Liver (tissue), 9 donors: Measurements from ENCODE around the gene BSN. TPM values are rescaled to one million over a fixed set of nuclear protein-coding genes. Genes with fewer than 3 reads are reported as not detected.

Experiments used
- DNase-seq: peaks from one replicate; pipeline ENCODE4 v3.0.0-alpha.2; 2017; ENCODE audit warnings: low spot score
- H3K27ac ChIP-seq, 2 donors: one replicate each; pipeline ENCODE4 v1.7.0; 2013; ENCODE audit warnings: inconsistent platforms in 2 of 2, low read length in 2 of 2, control low read depth in 1 of 2, low read depth in 1 of 2, mild to moderate bottlenecking in 1 of 2
- H3K27me3 ChIP-seq, 4 donors: one replicate each; pipeline versions ENCODE4 v1.6.1 to v1.7.0; 2013; ENCODE audit warnings: low read length in 3 of 4, inconsistent platforms in 1 of 4, mild to moderate bottlenecking in 1 of 4, moderate library complexity in 1 of 4; ENCODE audit not compliant: control insufficient read depth in 4 of 4, insufficient read depth in 4 of 4
- H3K36me3 ChIP-seq, 4 donors: one replicate each; pipeline versions ENCODE4 v1.6.1 to v1.7.0; 2013; ENCODE audit warnings: low read length in 3 of 4, mild to moderate bottlenecking in 3 of 4, low read depth in 1 of 4, moderate library complexity in 1 of 4; ENCODE audit not compliant: control insufficient read depth in 4 of 4, insufficient read depth in 3 of 4
- H3K4me1 ChIP-seq, 4 donors: one replicate each; pipeline versions ENCODE4 v1.6.1 to v1.7.0; 2013; ENCODE audit warnings: low read length in 3 of 4, mild to moderate bottlenecking in 3 of 4, moderate library complexity in 1 of 4; ENCODE audit not compliant: control insufficient read depth in 4 of 4, insufficient read depth in 4 of 4
- H3K4me3 ChIP-seq, 3 donors: one replicate each; pipeline versions ENCODE4 v1.6.1 to v1.7.0; 2013; ENCODE audit warnings: low read length in 3 of 3, control low read depth in 1 of 3, low read depth in 1 of 3, mild to moderate bottlenecking in 1 of 3
- H3K9ac ChIP-seq, 2 donors: one replicate each; pipeline ENCODE4 v1.7.0; 2013; ENCODE audit warnings: low read length in 2 of 2, mild to moderate bottlenecking in 2 of 2, moderate library complexity in 2 of 2, control low read depth in 1 of 2, low read depth in 1 of 2
- H3K9me3 ChIP-seq, 4 donors: one replicate each; pipeline versions ENCODE4 v1.6.1 to v1.7.0; 2013; ENCODE audit warnings: low read length in 3 of 4; ENCODE audit not compliant: control insufficient read depth in 4 of 4
- FOXA1 ChIP-seq: IDR thresholded peaks from 2 replicates; pipeline ENCODE4 v1.6.1; 2016; ENCODE audit warnings: antibody characterized with exemption
- FOXA2 ChIP-seq: IDR thresholded peaks from 2 replicates; pipeline ENCODE4 v1.6.1; 2016; ENCODE audit warnings: antibody characterized with exemption
- GABPA ChIP-seq, 2 donors: IDR thresholded peaks in 1 of 2; conservative IDR thresholded peaks in 1 of 2; 2 replicates each; pipeline ENCODE4 v1.6.1; 2016; ENCODE audit warnings: antibody characterized with exemption in 2 of 2, mild to moderate bottlenecking in 1 of 2, moderate library complexity in 1 of 2
- HNF4A ChIP-seq, 2 donors: conservative IDR thresholded peaks; 2 replicates each; pipeline ENCODE4 v1.6.1; 2016; ENCODE audit warnings: antibody characterized with exemption in 2 of 2, mild to moderate bottlenecking in 2 of 2
- HNF4G ChIP-seq: IDR thresholded peaks from 2 replicates; pipeline ENCODE4 v1.6.1; 2016; ENCODE audit warnings: antibody characterized with exemption
- JUND ChIP-seq, 2 donors: IDR thresholded peaks; 2 replicates each; pipeline ENCODE4 v1.6.1; 2016; ENCODE audit warnings: antibody characterized with exemption in 2 of 2
- NR2F2 ChIP-seq: IDR thresholded peaks from 2 replicates; pipeline ENCODE4 v1.6.1; 2016; ENCODE audit warnings: antibody characterized with exemption
- RAD21 ChIP-seq, 2 donors: IDR thresholded peaks; 2 replicates each; pipeline ENCODE4 v1.6.1; 2016; ENCODE audit warnings: antibody characterized with exemption in 2 of 2, mild to moderate bottlenecking in 2 of 2
- RXRA ChIP-seq, 2 donors: IDR thresholded peaks; 2 replicates each; pipeline ENCODE4 v1.6.1; 2017 to 2018; ENCODE audit warnings: antibody characterized with exemption in 2 of 2, mild to moderate bottlenecking in 1 of 2
- SP1 ChIP-seq: IDR thresholded peaks from 2 replicates; pipeline ENCODE4 v1.6.1; 2018; ENCODE audit warnings: antibody characterized with exemption, mild to moderate bottlenecking
- TAF1 ChIP-seq: conservative IDR thresholded peaks from 2 replicates; pipeline ENCODE4 v1.6.1; 2016; ENCODE audit warnings: antibody characterized with exemption, mild to moderate bottlenecking
- YY1 ChIP-seq: IDR thresholded peaks from 2 replicates; pipeline ENCODE4 v1.6.1; 2016; ENCODE audit warnings: antibody characterized with exemption, mild to moderate bottlenecking
- WGBS: extraction: QIAGEN DNeasy Blood & Tissue Kit; methylation state at CpG from one replicate; pipeline ENCODE4 v1.1.7; 2013; 5-methylcytosine and 5-hydroxymethylcytosine counted together
- polyA plus RNA-seq, 2 donors: library from polyadenylated mRNA; stranded (reverse) in 1 of 2; unstranded in 1 of 2; fragments of 200-250 nt in 1 of 2; fragments of >200 nt in 1 of 2; fragmentation: Nextera tagmentation in 1 of 2; extraction: Ambion mirVana in 1 of 2; gene quantifications; one replicate each; pipeline versions ENCODE4 v1.2.1 to v1.2.3, GENCODE V29; 2013 to 2015
- total RNA-seq, 2 donors: library from RNA; depleted of rRNA; stranded (reverse); fragments of >200 nt; gene quantifications; one replicate each; pipeline ENCODE4 v1.2.3, GENCODE V29; 2014
- TF ChIP-seq, protein P1 (sequence below): fragments of 150-350 bp; IDR thresholded peaks from 2 replicates; pipeline ENCODE4 v1.5.1; 2017; ENCODE audit warnings: improper control_type of control experiment, low read depth, low read length; ENCODE audit not compliant: missing input control
- TF ChIP-seq, protein P2 (sequence below): IDR thresholded peaks from 2 replicates; pipeline ENCODE4 v1.6.1; 2016; ENCODE audit warnings: antibody characterized with exemption
- TF ChIP-seq, protein P3 (sequence below): IDR thresholded peaks from 2 replicates; pipeline ENCODE4 v1.6.1; 2016; ENCODE audit warnings: antibody characterized with exemption
- TF ChIP-seq, protein P4 (sequence below): IDR thresholded peaks from 2 replicates; pipeline ENCODE4 v1.6.1; 2016; ENCODE audit warnings: antibody characterized with exemption
- donor health status: healthy.
- donor health status: healthy.
- donor health status: healthy.
- donor health status: healthy.
- donor health status: healthy.

Gene BSN
- total and polyA plus RNA-seq, 4 donors: 0.32 to 0.67 (median 0.40) TPM

DNA sequence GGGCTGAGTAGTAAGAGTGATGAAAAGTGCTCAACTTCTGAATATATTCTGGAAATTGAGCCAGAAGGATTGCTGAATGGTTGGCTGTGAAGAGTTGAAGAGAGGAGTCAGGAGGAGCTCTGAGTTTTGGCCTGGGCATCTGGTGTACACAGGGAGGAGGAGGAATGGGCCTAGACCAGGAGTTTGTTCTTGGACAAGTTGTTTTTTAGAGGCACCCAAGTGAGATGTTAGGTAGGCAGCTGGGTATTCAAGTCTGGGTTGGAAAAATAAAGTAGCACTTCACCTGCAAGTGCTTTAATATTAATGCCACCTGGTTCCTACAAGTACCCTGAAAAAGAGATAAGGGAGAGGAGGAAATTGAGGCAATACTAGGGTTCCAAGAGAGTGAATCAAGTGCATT lies 14.7 kb downstream of the BSN start:
- H3K4me3 ChIP-seq: no peak overlapping the region
- TF ChIP-seq FOXA1: no peak
- no peak for TF ChIP-seq NR2F2
- no peak for TF ChIP-seq SP1
- TF ChIP-seq HNF4A (conservative IDR thresholded peaks at IDR 0.05): no peak
- TF ChIP-seq, protein P1, sequence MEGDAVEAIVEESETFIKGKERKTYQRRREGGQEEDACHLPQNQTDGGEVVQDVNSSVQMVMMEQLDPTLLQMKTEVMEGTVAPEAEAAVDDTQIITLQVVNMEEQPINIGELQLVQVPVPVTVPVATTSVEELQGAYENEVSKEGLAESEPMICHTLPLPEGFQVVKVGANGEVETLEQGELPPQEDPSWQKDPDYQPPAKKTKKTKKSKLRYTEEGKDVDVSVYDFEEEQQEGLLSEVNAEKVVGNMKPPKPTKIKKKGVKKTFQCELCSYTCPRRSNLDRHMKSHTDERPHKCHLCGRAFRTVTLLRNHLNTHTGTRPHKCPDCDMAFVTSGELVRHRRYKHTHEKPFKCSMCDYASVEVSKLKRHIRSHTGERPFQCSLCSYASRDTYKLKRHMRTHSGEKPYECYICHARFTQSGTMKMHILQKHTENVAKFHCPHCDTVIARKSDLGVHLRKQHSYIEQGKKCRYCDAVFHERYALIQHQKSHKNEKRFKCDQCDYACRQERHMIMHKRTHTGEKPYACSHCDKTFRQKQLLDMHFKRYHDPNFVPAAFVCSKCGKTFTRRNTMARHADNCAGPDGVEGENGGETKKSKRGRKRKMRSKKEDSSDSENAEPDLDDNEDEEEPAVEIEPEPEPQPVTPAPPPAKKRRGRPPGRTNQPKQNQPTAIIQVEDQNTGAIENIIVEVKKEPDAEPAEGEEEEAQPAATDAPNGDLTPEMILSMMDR: no peak
- no peak for TF ChIP-seq GABPA (IDR thresholded peaks at IDR 0.05 in 1 of 2, conservative IDR thresholded peaks at IDR 0.05 in 1 of 2)
- TF ChIP-seq, protein P2, sequence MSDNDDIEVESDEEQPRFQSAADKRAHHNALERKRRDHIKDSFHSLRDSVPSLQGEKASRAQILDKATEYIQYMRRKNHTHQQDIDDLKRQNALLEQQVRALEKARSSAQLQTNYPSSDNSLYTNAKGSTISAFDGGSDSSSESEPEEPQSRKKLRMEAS: no peak
- no peak for TF ChIP-seq TAF1
- TF ChIP-seq, protein P3, sequence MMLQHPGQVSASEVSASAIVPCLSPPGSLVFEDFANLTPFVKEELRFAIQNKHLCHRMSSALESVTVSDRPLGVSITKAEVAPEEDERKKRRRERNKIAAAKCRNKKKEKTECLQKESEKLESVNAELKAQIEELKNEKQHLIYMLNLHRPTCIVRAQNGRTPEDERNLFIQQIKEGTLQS: no peak
- TF ChIP-seq YY1: no peak
- no peak for TF ChIP-seq RAD21 (IDR thresholded peaks at IDR 0.05)
- no peak for TF ChIP-seq RXRA (IDR thresholded peaks at IDR 0.05)
- TF ChIP-seq HNF4G: no peak
- TF ChIP-seq JUND (IDR thresholded peaks at IDR 0.05): no peak
- TF ChIP-seq, protein P4, sequence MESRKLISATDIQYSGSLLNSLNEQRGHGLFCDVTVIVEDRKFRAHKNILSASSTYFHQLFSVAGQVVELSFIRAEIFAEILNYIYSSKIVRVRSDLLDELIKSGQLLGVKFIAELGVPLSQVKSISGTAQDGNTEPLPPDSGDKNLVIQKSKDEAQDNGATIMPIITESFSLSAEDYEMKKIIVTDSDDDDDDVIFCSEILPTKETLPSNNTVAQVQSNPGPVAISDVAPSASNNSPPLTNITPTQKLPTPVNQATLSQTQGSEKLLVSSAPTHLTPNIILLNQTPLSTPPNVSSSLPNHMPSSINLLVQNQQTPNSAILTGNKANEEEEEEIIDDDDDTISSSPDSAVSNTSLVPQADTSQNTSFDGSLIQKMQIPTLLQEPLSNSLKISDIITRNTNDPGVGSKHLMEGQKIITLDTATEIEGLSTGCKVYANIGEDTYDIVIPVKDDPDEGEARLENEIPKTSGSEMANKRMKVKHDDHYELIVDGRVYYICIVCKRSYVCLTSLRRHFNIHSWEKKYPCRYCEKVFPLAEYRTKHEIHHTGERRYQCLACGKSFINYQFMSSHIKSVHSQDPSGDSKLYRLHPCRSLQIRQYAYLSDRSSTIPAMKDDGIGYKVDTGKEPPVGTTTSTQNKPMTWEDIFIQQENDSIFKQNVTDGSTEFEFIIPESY: no peak
- TF ChIP-seq FOXA2: no peak
- DNase-seq: no peak

DNA sequence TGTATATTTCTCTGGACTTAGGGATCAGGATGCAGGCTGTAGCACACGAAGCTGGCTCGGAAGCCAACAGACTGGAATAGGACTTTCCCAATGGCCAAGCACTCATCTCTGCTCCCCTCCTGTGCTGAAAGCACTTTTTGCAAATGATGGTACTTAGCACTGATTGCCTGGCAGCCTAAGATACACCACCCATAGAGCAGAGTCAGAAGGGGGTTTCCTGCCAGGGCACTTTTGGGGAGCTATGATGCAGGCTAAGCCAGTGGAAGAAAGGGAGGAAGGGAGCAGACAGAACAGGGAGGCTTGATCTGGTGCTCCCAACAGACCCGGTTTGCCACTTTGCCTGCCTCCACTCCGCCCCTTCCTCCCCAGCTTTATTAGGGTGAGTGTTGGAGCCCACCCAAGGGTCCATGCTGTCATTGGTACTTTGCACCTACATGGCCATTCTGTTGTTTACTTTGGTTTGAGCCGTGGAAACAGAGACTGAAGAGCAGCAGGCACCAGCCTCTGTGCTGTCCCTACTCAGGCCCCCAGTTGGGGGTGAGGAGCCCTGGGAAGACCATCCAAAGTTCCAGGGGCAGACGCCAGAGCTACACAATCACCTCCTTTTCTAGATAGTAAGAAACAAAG lies 15.9 kb downstream of the BSN start:
- H3K27ac ChIP-seq: no peak overlapping the region
- DNase-seq: no peak
- peaks cover 2 to 9% (median 6%) of the 10 kb centered on the region in 4 donors for H3K4me1 ChIP-seq
- no peaks in the 10 kb centered on the region for H3K36me3 ChIP-seq
- 62% methylated on average over 6 of the region's 6 CpGs for WGBS
- no peak overlapping the region for H3K4me3 ChIP-seq
- no peak overlapping the region for H3K9ac ChIP-seq
- H3K9me3 ChIP-seq: no peaks in the 10 kb centered on the region
- TF ChIP-seq, protein P2: no peak
- TF ChIP-seq HNF4A (conservative IDR thresholded peaks at IDR 0.05) (peak; percentile 67 to 71), FOXA2 (peak; percentile 74), FOXA1 (peak; percentile 81), HNF4G (peak; percentile 12), SP1 (peak; percentile 59)
- TF ChIP-seq, protein P1: no peak
- no peaks in the 10 kb centered on the region for H3K27me3 ChIP-seq

More for the DNA sequence above, 14.7 kb downstream of the BSN start:
- Histone ChIP-seq H3K9ac (no peak overlapping the region), H3K4me1 (peaks cover 2 to 9% (median 6%) of the 10 kb centered on the region in 4 donors), H3K27me3 (no peaks in the 10 kb centered on the region), H3K9me3 (no peaks in the 10 kb centered on the region), H3K36me3 (no peaks in the 10 kb centered on the region), H3K27ac (no peak overlapping the region)
